Measurements from ENCODE around the gene SESN2. TPM values are rescaled to one million over a fixed set of nuclear protein-coding genes. Genes with fewer than 3 reads are reported as not detected.

SESN2 gene
- polyA plus RNA-seq, 1 donor, result 18.1 TPM

DNA sequence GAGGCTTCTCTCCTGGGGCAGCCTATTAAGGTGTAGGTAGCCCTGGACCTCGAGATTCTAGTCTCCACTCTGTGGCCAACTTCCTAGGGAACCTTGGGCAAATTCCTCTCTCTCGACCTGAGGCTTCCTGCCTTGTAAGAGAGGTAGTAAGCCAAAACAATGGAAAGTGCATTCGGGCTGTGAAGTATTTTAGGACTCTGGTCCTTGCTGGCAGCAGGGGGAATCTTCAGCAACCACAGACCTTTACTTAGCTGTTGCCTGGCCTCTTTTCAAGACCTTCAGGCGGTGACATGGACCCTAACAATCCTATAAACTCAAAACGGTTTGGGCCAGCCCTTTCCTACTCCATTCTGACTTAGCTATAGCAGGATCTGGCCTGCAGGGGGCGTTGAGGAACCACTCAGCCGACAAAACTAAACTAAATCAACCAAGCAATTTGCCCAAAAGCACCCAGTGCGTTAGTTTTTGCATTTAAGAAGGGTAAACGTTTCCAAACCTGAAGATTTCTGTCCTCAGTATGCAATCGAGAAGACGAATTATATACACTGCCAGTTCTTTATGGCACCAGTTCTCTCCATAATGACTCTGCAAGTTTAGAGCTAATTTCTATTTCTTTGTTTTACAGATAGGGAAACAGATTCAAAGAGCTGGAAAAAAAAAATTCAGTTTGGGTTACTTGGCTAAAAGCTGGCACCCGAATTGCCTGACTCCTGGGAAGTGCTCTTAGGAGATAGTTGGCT is 10.9 kb upstream of the SESN2 start:
- peak; percentile 83 for DNase-seq

DNA sequence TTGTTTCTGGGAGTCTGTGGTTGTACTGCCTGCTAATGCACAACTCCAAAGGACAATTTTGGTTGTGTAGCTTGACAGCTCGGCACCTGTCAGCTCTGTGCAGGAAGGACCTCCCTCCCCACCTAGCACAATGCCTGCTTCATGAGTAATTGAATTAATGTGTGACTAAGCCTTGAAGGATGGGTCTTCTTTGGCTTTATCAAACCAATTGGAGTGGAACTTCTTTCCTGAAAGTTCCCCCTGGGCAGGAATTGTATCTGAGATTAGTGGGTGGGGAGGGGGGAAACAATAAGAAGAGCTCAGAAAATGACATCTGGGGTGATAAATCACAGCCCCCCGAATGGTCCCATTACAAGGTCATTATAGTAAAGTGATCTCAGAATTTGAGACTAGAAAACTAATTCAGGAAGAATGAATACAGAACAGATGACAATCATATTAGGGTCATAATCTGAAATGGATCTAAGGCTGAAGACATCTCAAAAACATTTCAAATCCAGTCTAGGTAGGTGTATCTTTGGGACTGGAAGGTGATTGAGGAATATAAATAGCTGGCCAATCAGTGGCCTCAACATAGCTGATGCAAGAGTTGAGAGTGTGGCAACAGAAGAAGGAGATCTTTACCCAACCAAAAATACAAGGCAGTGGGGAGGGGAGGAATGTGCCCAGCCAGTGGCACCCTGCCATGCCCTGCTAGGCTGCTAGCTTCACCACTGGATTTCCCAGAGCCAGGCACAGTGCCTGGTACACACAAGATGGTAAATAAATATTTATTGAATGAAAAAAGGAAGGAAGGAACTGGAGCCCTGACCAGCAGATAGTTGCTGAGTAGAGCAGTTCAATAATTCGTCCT is 10.1 kb upstream of the SESN2 start:
- DNase-seq, result no peak

DNA sequence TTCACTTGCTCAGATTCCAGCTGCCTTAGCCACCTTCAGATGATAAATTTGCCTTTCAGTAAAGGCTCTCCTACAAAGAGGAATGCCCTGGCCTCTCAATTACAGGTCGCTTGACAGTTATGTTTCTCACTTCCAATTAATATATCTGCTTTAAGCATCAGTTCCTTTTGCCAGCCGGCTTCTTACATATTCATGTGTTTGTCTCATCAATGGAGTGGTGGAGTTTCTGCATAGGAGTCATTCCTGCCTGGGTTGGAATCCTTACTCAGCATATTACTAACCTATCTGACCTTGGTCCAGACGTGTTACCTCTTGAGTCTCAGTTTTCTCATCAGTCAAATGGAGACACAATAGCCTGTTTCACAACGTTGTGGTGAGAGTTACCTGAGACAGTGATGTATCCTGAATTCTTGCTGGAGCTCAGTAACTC is 9.4 kb upstream of the SESN2 start:
- no peak for DNase-seq

GRCh38 chr1:28256197-28256827 is 3.0 kb upstream of the SESN2 start:
- DNase-seq, result no peak

- DNase-seq, result no peak
Measured at GRCh38 chr1:28257736-28258135, 1.6 kb upstream of the SESN2 start.

DNA sequence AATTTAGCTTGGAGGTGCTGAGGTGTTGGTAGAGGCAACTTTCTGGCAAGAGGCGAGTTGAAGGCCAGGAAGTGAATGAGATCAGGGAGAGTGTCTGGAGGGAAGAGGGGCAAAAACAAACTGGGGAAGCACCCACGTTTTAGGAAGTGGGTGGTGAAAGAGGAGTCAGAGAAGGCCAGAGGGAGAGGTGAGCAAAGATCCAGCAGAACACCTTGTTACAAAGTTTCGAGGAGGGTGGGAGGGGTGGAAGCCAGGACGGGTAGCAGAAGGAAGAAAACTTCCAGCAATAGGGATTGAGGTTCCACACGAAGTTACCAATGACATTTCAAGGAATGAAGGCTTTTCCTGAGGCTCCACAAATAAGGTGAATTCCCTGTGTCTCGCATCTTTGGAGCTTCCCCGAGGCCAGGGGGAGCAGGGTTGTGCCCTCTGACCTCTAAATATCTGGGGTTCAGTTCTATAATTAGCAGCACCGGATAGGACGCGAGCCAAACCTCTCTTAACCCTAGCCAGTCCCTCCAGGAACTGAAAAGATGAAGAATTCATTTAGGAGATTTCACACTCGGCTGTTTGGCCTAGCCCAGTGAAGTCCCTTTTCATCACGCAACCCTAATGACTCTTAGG is 578 bp upstream of the SESN2 start:
- DNase-seq, result no peak

DNA sequence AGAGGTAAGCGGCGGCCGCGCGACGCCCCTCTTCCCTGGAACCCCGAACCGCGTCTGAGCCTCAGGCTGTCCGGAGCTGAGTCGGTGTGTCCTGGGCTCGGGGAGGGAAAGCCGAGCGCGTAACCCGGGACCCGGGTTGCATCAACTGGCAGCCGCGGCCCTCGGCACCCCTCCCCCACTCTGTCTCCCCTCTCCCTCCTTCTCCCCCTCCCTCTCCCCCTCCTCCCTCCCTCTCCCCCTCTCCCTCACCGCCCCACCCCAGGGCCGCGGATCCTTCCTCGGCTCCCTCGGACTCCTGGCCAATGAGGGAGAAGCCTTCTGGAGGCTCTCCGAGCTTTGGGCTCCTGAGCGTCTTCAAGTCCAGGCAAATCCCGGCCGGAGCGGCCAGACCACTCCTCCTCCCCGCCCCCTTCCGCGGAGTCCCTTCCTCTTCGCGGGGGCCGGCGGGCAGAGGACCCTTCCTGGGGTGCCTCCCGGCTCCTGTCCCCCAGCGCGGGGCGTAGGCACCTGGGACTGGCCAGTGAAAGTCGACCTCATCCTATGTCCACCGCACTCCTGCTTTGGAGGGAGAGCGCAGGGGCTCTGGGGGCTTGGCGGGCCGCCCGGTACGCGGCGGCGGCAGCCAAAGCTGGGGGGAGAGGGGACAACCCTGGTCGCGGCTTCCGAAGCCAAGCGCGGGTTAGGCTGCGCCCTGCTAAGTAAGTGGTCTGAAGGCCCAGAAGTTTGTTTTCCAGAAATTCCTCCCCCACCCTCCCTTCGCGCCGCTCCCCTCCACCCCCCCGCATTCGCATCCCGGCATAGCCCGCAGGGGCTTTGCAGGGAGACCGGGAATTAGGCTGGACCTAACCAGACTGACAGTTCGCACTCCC is 850 bp downstream of the SESN2 start:
- DNase-seq, result peak; percentile 81

DNA sequence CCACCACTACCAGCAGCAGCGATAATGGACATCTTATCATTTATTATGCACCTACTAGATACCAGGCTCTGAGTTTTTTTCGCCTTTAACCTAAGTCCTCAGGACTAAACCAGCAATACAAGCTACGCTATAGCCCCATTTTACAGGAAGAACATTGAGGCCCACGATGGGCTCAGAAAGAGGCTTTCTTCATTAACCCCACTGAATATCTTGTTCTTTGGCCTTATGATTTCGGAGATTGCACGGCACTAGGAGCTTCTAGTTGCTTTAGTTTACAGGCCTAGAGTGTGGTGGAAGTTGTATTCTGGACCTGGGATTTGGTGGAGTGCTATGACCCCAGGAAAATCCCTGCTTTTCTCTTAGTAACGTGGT is 1.5 kb downstream of the SESN2 start:
- DNase-seq, result no peak

DNA sequence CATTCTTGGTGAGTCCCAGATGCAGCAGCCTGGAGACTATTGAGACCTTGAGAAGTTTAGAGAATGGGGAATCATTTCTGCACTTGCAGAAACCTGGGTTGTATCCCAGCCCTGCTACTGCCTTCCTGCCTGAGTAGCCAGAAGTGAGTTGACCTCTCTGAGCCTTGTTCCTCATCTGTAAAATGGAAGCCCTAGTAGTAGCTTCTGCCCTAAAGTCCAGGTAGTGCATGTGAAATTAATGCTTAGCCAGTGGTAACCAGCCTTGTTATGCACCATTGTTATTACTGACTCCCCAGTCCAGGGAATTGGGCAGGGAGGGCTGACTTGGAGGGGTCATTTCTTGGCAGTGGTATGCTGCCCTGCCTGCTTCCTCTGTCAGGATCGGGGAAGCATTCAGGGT is 5.6 kb downstream of the SESN2 start:
- no peak for DNase-seq

DNA sequence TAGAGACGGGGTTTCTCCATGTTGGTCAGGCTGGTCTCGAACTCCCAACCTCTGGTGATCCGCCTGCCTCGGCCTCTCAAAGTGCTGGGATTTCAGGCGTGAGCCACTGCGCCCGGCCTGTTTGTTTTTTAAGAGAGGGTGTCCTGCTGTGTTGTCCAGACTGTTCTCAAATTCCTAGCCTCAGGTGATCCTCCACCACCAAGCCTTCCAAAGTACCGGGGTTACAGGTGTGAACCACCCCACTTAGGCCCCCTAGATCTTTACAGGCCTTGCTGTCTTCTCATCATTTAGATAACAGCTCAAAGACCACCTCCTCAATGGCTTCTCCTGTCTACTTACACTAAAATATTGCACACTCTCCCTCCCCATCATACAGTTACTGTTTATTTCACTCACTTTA is 6.3 kb downstream of the SESN2 start:
- DNase-seq, result no peak

DNA sequence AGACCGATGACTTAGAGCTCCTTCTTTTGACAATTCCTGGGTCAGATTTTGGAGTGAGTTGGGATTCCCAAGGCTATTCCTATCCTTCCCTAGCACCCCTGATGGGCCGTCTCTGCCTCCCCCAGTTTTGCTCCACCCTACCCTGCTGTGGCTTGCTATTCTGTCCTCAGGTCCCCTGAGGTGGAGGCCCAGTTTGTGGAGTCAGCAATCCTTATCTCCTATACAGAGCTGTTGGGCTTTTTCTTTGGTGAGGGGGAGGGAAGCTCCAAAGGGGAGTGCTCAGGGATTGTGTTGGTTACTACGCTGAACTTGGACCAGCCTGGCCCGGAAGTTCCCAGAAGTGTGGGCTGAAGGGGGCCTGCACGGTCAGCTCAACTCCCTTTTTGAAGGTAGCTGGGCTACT is 7.6 kb downstream of the SESN2 start:
- DNase-seq, result no peak

DNA sequence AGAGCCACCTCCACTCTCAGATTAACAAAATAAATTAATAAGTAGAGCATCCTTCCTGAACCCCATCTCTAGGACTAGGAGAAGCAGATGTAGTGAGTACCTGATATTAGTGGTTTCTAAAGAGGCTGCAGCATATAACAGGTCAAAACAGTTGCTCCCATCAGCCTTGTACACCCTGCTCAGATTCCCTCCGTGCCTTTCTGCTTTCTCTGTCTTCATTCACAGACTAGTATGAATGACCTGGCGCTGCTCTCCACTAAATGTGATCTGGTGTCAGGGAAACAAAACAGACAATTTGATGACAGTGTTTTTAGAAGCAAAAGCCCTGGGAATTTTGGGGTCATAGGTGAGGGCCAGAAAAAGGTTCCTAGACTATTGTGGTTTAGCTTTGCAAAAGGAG is 8.3 kb downstream of the SESN2 start:
- no peak for DNase-seq

DNA sequence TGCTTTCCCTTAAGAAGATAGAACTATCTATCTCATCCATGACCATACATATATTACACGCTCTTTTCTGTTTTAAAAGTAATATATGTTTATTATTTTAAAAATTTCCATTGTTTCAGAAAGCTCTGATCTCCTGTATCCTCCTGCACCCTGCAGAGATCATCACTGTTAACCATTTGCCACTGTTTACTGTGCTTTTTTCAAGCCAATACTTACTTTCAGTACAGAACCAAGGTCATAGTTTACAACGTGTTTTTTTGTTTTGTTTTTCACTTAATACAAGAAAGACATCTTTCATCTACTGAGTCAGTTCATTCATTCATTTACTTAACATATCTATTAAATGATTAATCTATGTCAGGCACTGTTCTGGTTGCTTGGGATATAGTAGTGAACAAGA is 10.2 kb downstream of the SESN2 start:
- DNase-seq, result no peak

GRCh38 chr1:28272215-28272852 is 13.0 kb downstream of the SESN2 start:
- no peak for DNase-seq

DNA sequence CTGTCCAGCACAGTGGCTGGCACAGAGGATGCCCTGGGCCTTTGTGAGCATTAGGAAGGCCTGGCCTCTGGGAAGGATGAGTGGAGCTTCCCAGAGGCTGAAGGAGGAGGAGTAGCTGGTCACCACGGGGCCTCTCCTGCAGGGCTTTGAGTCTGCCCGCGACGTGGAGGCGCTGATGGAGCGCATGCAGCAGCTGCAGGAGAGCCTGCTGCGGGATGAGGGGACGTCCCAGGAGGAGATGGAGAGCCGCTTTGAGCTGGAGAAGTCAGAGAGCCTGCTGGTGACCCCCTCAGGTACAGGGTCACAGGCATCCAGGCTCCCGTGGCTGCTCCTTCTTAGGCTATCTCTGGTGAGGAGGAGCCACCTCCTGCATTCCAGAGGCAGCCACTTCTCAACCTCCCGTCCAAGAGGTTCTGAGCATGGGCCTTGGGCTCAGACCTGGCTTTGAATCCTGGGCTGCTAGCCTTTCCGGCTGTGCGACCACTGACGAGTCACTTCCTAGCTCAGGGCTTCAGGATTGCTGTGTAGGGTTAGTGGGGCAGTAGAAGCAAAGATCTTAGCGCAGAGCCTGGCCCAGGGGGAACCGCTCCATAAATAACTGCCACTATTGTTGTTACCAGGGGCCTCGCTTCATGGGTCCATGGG is 14.0 kb downstream of the SESN2 start:
- no peak for DNase-seq

DNA sequence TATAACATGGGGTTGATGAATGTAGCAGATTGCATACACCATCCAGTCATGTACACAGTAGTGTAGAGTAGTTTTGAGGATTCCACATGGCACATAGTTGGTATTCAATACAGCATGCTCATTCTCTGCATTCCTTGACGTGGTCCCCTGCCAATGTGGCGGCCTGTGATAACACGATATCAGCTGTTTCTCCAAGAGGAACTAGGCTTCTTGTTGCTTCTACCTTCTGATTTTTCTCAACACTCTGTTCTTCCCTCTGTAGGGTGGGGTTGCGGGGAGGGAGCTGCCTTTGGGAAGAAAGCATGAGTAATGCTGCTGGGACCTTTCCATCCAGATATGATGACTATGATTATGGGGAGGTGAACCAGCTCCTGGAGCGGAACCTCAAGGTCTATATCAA is 19.4 kb downstream of the SESN2 start:
- no peak for DNase-seq

DNA sequence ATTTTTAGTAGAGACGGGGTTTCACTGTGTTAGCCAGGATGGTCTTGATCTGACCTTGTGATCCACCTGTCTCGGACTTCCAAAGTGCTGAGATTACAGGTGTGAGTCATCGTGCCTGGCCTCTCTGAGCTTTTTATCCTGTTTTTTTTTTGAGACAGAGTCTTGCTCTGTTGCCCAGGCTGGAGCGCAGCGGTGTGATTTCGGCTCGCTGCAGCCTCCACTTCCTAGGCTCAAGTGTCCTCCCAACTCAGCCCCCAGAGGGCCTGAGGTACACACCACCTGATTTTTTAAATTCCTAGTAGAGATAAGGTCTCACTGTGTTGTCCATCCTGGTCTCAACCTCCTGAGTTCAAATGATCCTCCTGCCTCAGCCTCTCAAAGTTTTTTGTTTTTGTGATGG is 20.4 kb downstream of the SESN2 start:
- no peak for DNase-seq

DNA sequence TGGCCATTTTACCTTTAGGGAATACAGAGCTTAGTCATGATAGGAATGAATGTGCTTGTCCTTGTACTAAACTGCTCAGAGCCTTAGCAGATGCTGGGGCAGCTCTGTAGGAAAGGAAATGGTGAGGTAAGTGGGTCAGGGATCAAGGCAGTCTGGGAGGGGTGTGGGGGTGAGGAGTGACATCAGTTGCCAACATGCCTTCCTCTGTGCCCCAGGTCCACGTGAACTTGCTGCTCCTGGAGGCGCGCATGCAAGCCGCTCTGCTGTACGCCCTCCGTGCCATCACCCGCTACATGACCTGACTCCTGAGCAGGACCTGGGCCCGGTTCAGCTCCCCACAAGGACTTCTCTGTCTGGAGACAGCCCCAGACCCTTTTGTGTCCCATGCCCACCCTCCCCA is 21.2 kb downstream of the SESN2 start:
- DNase-seq, result no peak

DNA sequence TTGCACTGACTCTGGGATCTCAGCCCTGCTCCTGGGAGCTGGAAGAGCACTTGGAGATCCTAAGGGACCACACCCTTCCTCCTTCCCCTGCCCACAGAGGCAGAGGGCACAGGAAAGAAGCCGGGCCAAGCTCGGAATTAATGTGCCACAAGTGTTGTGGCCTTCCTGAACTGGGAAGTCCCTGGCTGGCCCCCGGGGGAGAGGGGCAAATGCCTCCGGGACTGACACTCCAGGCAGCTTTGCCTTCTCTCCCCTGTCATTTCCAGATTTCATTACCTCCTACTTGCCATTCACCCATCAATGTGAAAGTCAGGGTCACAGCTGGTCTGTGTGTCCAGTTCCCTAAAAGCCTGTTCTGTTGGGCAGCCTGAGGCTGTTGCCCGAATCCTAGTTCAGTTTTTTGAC is 21.7 kb downstream of the SESN2 start:
- no peak for DNase-seq

GRCh38 chr1:28281608-28282425 is 22.5 kb downstream of the SESN2 start:
- DNase-seq, result no peak
